Measurements from ENCODE around the gene GMEB2. TPM values are rescaled to one million over a fixed set of nuclear protein-coding genes. Genes with fewer than 3 reads are reported as not detected.

Gene GMEB2
- total RNA-seq, 1 donor from 2014 or later, result 11.3 TPM

DNA sequence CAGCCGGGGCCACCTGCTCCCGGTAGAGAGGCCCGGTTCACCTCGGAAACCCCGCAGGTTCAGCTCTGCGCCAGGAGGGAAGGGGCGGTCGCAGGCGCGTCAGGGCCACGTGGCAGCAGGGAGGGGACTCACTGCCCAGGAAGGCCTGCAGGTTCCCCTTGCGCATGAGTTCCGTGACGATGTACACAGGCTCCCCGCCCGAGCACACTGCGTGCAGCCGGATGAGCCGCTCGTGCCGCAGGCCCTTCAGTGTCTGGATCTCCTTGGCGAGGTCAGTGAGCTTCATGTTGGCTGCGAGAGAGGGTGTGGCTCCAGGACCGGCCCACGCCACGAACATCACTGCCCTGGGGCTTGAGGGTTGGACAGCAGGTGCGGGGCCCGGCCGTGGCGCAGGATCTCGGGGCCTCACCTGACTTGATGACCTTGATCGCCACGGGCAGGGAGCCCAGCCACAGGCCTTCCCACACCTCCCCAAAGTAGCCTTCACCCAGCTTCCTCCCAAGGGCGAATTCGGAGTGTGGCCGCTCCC is 84.8 kb downstream of the GMEB2 start:
- no peaks in the 10 kb centered on the region for H3K9me3 ChIP-seq
- H3K27ac ChIP-seq, result no peak overlapping the region
- TF ChIP-seq, protein P1, sequence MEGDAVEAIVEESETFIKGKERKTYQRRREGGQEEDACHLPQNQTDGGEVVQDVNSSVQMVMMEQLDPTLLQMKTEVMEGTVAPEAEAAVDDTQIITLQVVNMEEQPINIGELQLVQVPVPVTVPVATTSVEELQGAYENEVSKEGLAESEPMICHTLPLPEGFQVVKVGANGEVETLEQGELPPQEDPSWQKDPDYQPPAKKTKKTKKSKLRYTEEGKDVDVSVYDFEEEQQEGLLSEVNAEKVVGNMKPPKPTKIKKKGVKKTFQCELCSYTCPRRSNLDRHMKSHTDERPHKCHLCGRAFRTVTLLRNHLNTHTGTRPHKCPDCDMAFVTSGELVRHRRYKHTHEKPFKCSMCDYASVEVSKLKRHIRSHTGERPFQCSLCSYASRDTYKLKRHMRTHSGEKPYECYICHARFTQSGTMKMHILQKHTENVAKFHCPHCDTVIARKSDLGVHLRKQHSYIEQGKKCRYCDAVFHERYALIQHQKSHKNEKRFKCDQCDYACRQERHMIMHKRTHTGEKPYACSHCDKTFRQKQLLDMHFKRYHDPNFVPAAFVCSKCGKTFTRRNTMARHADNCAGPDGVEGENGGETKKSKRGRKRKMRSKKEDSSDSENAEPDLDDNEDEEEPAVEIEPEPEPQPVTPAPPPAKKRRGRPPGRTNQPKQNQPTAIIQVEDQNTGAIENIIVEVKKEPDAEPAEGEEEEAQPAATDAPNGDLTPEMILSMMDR (IDR thresholded peaks at IDR 0.05), result no peak
- ATAC-seq (no peak), DNase-seq (no peak)
- intact Hi-C loops (cut with DNase I), result no loop called here
- H3K4me3 ChIP-seq, result no peak overlapping the region
- peaks cover 13% of the 10 kb centered on the region for H3K4me1 ChIP-seq
- no peaks in the 10 kb centered on the region for H3K36me3 ChIP-seq
- H3K27me3 ChIP-seq, result peaks cover 9% of the 10 kb centered on the region

DNA sequence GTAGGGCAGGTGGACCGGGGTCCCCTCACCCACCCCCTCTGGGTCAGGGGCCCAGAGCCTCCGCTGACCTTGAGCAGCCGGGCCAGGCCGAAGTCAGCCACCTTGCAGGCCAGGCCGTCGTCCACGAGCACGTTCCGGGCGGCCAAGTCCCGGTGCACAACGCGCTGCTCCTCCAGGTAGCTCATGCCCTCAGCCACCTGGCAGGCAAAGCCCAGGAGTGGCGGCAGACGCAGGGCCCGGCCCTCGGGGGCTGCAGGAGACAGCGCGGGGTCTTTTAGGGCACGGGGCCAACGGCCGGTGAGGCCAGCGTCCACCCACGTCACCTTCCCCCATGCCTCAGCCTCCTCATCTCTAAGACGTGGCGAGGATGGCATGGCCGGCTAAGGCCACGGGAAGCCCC is 85.5 kb downstream of the GMEB2 start:
- intact Hi-C loops (cut with DNase I), result no loop called here
- Histone ChIP-seq H3K36me3 (no peaks in the 10 kb centered on the region), H3K27ac (no peak overlapping the region), H3K9me3 (no peaks in the 10 kb centered on the region), H3K4me1 (peaks cover 18% of the 10 kb centered on the region), H3K27me3 (peaks cover 4% of the 10 kb centered on the region), H3K4me3 (no peak overlapping the region)
- TF ChIP-seq, protein P1 (IDR thresholded peaks at IDR 0.05), result no peak
- DNase-seq (no peak), ATAC-seq (no peak)

DNA sequence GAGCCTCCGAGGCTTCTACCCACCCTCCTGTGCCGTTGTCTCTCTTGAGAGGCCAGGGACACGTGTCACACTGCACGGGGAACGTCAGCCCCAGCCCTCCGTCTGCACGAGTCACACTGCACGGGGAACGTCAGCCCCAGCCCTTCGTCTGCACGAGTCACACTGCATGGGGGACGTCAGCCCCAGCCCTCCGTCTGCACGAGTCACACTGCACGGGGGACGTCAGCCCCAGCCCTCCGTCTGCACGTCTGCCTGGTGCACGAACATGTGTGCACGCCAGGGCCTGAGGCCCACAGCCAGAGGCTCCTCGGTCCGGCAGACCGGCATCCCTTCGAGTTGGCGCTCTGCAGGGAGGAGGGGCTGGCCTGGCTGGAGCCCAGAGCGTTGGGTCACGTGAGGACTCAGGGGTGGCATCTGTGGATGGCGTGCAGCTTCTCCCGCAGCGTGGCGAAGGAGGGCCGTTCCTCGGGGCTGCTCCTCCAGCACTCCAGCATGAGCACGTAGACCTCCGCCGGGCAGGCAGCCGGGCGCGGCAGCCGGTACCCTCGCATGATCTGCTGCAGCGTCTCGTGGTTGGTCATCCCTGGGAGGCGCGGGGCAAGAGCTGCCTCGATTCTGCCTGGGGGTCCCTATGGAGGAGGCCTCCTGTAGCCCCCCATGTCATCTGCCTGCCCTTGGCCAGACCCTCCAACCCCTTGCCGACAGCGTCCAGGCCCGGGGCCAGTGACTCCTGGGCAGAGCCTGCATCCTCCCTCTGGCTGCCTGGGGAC is 86.3 kb downstream of the GMEB2 start:
- Histone ChIP-seq H3K9me3 (no peaks in the 10 kb centered on the region), H3K36me3 (no peaks in the 10 kb centered on the region), H3K27ac (no peak overlapping the region), H3K4me3 (no peak overlapping the region), H3K27me3 (peaks cover 4% of the 10 kb centered on the region), H3K4me1 (peaks cover 20% of the 10 kb centered on the region)
- intact Hi-C loops (cut with DNase I), result no loop called here
- DNase-seq, result no peak
- TF ChIP-seq, protein P1 (IDR thresholded peaks at IDR 0.05), result no peak
- ATAC-seq, result no peak

DNA sequence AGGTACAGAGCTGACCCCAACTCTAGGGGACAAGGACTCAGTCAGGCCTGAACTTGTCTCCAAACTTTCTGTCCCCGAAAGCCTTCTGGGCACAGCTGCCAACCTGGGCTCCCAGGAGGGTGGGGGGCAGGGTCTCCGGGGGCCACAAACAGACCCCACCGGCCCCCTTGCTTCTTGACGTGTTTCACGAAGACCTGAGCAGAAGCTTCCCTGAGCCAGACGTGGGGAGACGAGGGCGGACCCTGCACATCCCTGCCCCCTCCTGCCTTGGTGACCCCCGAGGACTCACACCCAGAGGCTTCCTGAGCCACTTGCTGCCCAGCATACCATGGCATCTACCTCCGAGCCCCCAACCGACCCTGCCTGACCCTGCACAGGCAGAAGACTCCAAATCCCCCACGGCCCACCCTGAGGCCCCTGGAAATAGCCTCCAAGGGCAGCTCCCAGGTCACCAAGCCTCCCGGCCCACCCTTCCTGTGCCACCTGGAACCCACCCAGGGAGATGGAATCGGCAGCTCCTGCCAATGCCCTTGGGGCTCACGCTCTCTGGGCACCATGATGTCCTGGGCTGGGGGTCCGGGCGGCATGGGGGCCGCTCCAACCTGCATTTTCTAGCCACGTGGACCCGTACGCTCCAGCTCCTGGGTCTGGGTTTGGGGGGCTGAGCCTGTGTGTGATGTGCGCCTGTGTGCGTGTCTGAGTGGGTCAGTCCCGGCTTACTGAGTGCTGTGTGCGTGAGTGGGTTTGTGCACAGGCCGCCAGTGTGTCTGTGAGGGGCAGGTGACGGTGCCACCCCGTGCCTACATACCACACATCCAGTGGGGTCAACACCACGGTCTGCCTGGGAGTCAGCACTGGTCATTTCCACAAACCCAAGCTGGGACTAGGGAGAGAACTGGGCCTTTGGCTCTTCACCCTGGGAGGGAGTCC is 87.2 kb downstream of the GMEB2 start:
- Histone ChIP-seq H3K4me3 (no peak overlapping the region), H3K36me3 (no peaks in the 10 kb centered on the region), H3K4me1 (peaks cover 20% of the 10 kb centered on the region), H3K9me3 (no peaks in the 10 kb centered on the region), H3K27ac (no peak overlapping the region), H3K27me3 (peaks cover under 1% of the 10 kb centered on the region)
- DNase-seq (no peak), ATAC-seq (no peak)
- intact Hi-C loops (cut with DNase I), result loop anchor here (5.0 kb wide), 1 partner anchor 433 kb away; no protein-coding TSS in a partner anchor
- TF ChIP-seq, protein P1 (IDR thresholded peaks at IDR 0.05), result no peak

- Histone ChIP-seq H3K4me1 (peaks cover 20% of the 10 kb centered on the region), H3K9me3 (no peaks in the 10 kb centered on the region), H3K36me3 (no peaks in the 10 kb centered on the region), H3K27me3 (no peaks in the 10 kb centered on the region), H3K27ac (no peak overlapping the region), H3K4me3 (no peak overlapping the region)
- no peak for DNase-seq
- intact Hi-C loops (cut with DNase I), result loop anchor here (5.0 kb wide), 1 partner anchor 433 kb away; no protein-coding TSS in a partner anchor
- TF ChIP-seq, protein P1 (IDR thresholded peaks at IDR 0.05), result no peak
- no peak for ATAC-seq
Measured at GRCh38 chr20:63539092-63539430, 87.8 kb downstream of the GMEB2 start.
